Left ventricle myocardium inferior (tissue), 1 donor: Measurements from ENCODE around the gene SPTAN1. TPM values are rescaled to one million over a fixed set of nuclear protein-coding genes. Genes with fewer than 3 reads are reported as not detected.

ENCODE experiments used
- DNase-seq: peaks from one replicate; pipeline ENCODE4 v3.0.0-alpha.2; 2020
- H3K27ac ChIP-seq: fragments of 200-600 bp; replicated peaks from 2 replicates; pipeline ENCODE4 v1.8.0; 2021
- H3K27me3 ChIP-seq: fragments of 200-600 bp; 2 replicates; pipeline ENCODE4 v1.8.0; 2021; ENCODE audit warnings: low read depth
- H3K36me3 ChIP-seq: fragments of 200-600 bp; 2 replicates; pipeline ENCODE4 v1.8.0; 2021
- H3K4me1 ChIP-seq: fragments of 200-600 bp; 2 replicates; pipeline ENCODE4 v1.8.0; 2021
- H3K4me3 ChIP-seq: fragments of 200-600 bp; 2 replicates; pipeline ENCODE4 v1.8.0; 2021; ENCODE audit warnings: mild to moderate bottlenecking, moderate library complexity
- H3K9me3 ChIP-seq: fragments of 200-600 bp; replicated peaks from 2 replicates; pipeline ENCODE4 v1.8.0; 2021
- intact Hi-C: fragments of 100-400 bp; cut with micrococcal nuclease; formaldehyde crosslinking; loops from one replicate; pipeline ENCODE4 v1.11.0; 2022
- total RNA-seq: library from RNA; stranded (reverse); fragmentation: NEBNext Ultra II Directional; extraction: Animal tissue kit (Norgen Biotek cat#: 25700); gene quantifications from one replicate; pipeline ENCODE4 v1.2.1, GENCODE V29; 2021
- TF ChIP-seq, protein P1 (sequence below): fragments of 200-600 bp; IDR thresholded peaks from 2 replicates; pipeline ENCODE4 v1.8.0; 2021; ENCODE audit warnings: antibody characterized with exemption, mild to moderate bottlenecking, borderline replicate concordance
- donor health status: DM: no; HTN: yes; CAD: no; lungs with severe emphysema.

SPTAN1 gene
- total RNA-seq, 1 donor from 2014 or later: 269 TPM

- Histone ChIP-seq H3K36me3 (peaks cover 99% of the 10 kb centered on the region), H3K4me1 (peaks cover 14% of the 10 kb centered on the region), H3K9me3 (no peaks in the 10 kb centered on the region), H3K4me3 (no peak overlapping the region), H3K27me3 (no peaks in the 10 kb centered on the region), H3K27ac (no peak overlapping the region)
- TF ChIP-seq, protein P1, sequence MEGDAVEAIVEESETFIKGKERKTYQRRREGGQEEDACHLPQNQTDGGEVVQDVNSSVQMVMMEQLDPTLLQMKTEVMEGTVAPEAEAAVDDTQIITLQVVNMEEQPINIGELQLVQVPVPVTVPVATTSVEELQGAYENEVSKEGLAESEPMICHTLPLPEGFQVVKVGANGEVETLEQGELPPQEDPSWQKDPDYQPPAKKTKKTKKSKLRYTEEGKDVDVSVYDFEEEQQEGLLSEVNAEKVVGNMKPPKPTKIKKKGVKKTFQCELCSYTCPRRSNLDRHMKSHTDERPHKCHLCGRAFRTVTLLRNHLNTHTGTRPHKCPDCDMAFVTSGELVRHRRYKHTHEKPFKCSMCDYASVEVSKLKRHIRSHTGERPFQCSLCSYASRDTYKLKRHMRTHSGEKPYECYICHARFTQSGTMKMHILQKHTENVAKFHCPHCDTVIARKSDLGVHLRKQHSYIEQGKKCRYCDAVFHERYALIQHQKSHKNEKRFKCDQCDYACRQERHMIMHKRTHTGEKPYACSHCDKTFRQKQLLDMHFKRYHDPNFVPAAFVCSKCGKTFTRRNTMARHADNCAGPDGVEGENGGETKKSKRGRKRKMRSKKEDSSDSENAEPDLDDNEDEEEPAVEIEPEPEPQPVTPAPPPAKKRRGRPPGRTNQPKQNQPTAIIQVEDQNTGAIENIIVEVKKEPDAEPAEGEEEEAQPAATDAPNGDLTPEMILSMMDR: no peak
- intact Hi-C loops: no loop called here
- no peak for DNase-seq
Observed at GRCh38 chr9:128610897-128611296, 58.5 kb downstream of the SPTAN1 start.

GRCh38 chr9:128611600-128612394, 59.4 kb downstream of the SPTAN1 start:
- no peaks in the 10 kb centered on the region for H3K27me3 ChIP-seq
- DNase-seq: no peak
- H3K36me3 ChIP-seq: peaks cover 100% of the 10 kb centered on the region
- no peak overlapping the region for H3K27ac ChIP-seq
- TF ChIP-seq, protein P1: no peak
- no peaks in the 10 kb centered on the region for H3K9me3 ChIP-seq
- peaks cover 14% of the 10 kb centered on the region for H3K4me1 ChIP-seq
- intact Hi-C loops: no loop called here
- H3K4me3 ChIP-seq: no peak overlapping the region

- H3K4me3 ChIP-seq: no peak overlapping the region
- intact Hi-C loops: no loop called here
- no peaks in the 10 kb centered on the region for H3K27me3 ChIP-seq
- TF ChIP-seq, protein P1: no peak
- no peaks in the 10 kb centered on the region for H3K4me1 ChIP-seq
- no peak for DNase-seq
- H3K36me3 ChIP-seq: peaks cover 100% of the 10 kb centered on the region
- no peaks in the 10 kb centered on the region for H3K9me3 ChIP-seq
- no peak overlapping the region for H3K27ac ChIP-seq
Observed at GRCh38 chr9:128614728-128615127, 62.3 kb downstream of the SPTAN1 start.

- no peaks in the 10 kb centered on the region for H3K4me1 ChIP-seq
- H3K4me3 ChIP-seq: no peak overlapping the region
- H3K36me3 ChIP-seq: peaks cover 100% of the 10 kb centered on the region
- intact Hi-C loops: no loop called here
- no peak overlapping the region for H3K27ac ChIP-seq
- TF ChIP-seq, protein P1: no peak
- no peak for DNase-seq
- no peaks in the 10 kb centered on the region for H3K27me3 ChIP-seq
- no peaks in the 10 kb centered on the region for H3K9me3 ChIP-seq
Observed at GRCh38 chr9:128615571-128615970, 63.2 kb downstream of the SPTAN1 start.

- H3K4me3 ChIP-seq: no peak overlapping the region
- H3K9me3 ChIP-seq: no peaks in the 10 kb centered on the region
- H3K36me3 ChIP-seq: peaks cover 100% of the 10 kb centered on the region
- no peak overlapping the region for H3K27ac ChIP-seq
- H3K4me1 ChIP-seq: no peaks in the 10 kb centered on the region
- DNase-seq: no peak
- intact Hi-C loops: no loop called here
- TF ChIP-seq, protein P1: no peak
- H3K27me3 ChIP-seq: no peaks in the 10 kb centered on the region
Observed at GRCh38 chr9:128617943-128618342, 65.6 kb downstream of the SPTAN1 start.
